NCI-H2107 treated with DMSO at 0.1 percent for 48 hours (cell line): ENCODE results near the gene CCDC33.

Experiments
- DNase-seq: peaks from one replicate; lab custom pipeline; 2025; ENCODE audit not compliant: unreplicated experiment; lab: John Stamatoyannopoulos, UW

The CCDC33 gene

DNA sequence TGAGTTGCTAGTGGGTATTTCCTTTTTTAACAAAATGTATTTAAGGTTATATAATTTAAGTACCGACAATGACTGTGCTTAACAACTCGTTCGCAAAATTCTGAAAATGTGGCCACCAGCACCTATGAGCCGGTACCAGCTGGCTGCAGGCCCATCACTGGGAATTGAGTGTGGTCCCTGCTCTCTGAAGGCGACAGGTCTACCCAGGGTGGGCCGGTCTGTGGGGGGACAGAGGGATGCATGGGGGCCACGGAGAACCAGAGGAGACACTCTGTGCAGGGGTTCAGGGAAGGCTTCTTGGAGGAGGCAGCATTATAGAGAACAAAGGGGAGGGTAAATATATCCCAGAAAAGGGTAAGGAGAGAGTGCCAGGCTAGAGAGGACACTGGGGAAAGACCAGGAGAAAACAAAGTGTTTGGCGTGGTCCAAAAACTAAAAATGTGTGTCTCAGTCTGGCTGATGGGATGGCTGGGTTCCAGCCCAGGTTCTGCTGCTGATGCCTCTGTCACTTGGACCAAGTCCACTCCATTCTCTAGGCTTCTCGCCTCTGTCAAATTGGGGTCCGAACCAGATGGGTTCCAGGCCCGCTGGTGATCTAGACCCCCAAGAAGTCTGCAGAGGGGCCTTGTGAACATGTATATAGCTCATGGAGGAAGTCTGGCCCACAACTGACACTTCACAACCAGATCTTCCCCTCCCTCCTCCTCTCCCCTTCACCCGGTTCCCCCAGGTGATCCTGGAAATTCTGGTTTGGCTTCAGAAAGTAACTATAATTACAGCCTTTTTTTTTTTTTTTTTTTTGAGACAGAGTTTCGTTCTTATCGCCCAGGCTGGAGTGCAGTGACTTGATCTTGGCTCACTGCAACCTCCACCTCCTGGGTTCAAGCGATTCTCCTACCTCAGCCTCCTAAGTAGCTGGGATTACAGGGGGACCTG, 142.0 kb downstream of the CCDC33 start:
- DNase-seq, result no peak

DNA sequence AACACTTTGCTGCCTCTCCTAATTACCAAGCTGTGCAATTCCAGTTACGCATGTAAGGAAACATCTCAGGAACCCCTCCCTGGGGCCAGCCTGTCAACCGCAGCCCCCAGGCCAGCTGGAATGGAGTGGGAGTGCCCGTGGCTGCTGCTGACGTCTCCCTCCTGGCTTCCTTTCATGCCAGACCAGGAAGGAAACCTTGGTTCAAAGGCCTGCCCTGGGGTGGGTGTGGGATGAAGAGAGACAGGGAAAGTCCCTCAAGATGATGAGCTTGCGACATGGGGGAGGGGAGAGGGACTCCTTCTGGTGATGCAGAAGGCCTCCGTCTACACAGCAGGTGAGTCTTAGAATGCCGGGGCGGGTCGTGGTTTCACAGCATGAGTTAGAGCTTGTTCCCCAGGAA, 142.7 kb downstream of the CCDC33 start:
- DNase-seq, result no peak

DNA sequence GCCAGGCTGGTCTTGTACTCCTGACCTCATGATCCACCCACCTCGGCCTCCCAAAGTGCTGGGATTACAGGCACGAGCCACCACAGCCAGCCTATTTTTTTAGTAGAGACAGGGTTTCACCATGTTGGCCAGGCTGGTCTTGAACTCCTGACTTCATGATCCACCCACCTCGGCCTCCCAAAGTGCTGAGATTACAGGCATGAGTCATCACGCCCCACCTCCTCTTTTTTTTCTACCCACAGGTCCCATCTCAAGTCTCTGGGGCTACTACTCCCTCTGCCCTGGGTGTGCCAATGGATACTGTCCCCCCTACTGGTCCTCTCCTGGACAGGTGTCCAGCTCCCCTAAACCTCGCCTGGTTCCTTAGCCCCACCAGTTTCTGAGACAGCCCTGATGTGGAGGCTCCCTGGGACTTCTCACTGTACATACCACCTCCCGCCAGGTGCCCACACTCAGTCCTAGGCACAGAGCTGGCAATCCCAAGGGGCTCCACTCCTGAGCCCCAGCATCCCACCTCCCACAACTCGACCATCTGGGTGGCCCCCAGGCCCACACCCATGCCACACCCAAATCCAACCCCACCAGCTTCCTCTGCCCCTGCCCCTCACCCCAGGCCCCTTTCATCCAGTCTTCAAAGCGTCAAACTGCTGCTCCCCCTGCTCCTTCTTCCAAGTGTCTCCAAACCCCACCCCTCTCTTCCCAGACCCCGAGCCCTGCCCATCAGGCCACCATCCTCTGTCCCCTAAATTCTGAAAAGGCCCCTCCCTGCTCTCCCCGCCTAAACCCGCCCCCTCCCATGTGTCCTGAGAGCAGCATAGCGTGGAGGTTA, 144.4 kb downstream of the CCDC33 start:
- DNase-seq, result no peak

DNA sequence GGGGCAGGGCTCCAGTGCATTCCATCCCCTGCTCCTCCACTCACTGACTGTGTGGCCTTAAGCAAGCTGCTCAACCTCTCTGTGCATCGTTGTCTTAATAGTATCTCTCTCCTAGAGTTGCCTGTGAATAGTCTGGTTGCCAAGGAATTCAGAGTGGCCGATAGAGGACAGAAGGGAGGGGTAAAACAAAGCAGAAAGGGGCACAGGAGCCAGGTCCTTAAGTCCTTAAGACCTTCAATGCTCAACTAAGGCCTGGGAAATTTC, 145.0 kb downstream of the CCDC33 start:
- DNase-seq, result no peak

DNA sequence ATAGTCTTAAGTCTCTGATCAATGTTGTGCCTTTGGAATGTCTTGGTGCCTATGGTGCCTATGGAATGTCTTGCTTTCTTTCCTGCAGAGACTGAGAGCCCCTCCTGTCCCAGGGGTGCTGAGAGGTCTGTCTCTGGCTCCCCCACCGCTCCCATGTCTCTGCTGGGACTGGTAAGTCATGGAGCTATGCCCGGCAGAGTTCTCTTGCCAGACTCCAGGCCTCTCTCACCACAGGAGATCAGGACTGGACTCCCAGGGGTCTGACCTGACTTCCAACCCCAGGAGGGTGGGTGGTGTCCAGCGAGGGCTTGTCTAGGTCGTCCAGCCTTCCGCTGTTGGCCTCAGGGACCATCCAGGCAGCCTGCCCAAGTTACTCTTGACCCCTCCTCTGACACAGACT, 145.4 kb downstream of the CCDC33 start:
- DNase-seq, result no peak

DNA sequence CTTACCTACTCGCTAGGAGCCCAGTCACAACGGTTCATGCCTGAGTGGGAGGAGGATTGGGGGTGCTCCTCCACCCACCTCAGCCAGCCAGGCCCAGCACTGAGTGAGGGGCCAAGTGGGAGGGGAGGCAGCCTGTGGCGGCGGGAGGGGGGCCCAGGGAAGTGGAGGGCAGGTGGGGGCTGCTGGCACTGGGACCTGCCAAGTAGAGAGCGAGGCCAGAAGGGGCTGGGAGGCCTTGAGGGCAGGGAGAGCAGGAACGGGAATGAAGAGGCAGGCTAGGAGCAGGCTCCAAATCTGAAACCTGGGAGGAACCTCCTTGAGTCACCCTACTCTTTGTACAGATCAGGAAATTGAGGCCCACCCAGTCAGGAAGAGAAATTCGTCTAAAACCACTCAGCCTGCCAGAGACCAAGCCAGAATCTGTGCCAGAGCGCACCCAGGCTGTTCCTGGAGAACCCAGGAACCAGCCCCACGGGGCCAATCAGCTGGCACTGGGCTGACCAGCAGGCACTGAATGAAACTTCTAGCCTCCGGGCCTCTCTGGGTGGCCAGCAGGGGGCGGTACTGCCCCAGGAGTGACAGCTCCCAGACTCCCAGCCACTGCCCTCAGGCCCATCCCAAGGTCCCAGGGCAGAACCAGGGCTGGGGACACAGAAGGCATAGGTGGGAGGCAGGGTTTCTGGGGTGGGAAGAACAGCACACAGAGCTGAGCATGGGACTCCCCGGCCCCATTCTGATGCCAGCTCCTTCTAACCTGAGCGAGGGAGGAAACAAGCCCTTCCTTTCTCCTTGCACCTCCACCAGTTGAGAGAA, 146.1 kb downstream of the CCDC33 start:
- DNase-seq, result peak; percentile 25

DNA sequence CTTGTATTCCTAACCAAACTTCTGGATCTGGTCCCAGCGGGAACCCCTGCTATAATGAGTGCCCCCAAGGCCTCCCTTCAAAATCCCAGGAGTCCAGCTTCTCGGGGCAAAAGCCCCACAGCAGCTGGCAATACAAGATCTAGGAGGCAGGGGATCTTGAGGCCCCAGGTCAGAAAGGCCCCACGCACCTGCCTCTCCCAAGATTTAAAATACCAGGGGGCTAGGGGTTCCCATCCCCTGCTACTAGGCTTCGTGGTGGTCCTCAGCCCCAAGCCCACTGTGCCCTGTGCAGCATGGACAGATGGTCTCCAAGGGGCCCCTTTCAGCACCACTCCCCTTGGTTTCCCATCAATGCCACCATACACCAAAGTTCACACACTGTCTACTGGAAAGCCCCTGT, 147.2 kb downstream of the CCDC33 start:
- DNase-seq, result no peak

DNA sequence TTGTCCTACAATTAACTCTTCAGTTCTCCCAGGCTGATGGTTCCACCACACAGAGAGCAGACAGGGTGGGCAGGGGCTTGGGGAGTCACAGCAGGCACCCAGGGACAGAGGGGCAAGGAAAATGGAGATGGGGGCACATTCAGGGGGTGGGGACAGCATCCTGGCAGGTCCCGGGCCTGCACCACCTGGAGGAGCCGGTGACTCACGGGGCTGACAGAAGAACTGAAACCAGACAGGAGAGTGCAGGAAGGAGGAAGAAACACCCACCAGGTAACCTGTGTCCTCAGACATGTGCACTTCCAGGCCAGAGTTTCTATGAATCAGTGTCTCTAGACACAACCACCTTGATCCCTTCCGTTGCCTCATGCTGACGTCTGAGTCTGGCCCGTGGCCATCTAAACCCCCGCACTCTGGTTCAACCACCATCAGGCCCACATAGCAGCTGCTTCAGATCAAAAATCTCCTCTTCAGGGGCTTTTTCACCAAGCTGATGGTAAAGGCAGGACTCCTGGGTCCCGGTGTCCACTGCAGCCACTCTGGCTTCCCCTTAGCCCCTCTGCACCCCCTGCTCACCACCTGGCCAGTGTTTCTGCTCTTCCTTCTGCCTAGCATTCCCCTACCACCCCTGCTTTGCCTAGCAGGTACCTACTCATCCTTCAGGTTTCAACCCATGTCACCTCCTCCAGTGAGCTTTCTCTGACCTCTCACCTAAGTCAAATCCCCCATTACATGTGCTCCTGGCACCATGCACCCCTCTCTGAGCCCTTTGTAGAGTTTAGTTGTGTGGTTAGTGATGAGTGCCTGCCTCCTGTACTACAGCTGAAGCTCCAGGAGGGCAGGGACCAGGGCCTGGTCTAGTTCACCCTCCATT, 147.8 kb downstream of the CCDC33 start:
- no peak for DNase-seq

DNA sequence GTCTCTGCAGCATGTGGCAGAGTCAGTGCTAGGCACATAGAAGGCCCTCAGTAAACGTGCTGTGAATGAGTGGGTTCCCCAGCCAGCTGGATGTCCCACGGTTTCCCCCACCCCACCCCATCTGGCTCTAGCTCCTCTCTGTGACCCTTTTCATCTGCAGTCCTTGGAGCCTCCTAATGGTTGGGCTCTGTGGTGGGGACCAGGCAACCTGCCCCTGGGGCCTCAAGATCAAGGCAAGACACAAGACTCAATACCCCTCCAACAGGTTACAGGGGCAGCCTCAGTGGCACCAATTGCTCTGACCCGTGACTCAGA, 148.4 kb downstream of the CCDC33 start:
- no peak for DNase-seq

DNA sequence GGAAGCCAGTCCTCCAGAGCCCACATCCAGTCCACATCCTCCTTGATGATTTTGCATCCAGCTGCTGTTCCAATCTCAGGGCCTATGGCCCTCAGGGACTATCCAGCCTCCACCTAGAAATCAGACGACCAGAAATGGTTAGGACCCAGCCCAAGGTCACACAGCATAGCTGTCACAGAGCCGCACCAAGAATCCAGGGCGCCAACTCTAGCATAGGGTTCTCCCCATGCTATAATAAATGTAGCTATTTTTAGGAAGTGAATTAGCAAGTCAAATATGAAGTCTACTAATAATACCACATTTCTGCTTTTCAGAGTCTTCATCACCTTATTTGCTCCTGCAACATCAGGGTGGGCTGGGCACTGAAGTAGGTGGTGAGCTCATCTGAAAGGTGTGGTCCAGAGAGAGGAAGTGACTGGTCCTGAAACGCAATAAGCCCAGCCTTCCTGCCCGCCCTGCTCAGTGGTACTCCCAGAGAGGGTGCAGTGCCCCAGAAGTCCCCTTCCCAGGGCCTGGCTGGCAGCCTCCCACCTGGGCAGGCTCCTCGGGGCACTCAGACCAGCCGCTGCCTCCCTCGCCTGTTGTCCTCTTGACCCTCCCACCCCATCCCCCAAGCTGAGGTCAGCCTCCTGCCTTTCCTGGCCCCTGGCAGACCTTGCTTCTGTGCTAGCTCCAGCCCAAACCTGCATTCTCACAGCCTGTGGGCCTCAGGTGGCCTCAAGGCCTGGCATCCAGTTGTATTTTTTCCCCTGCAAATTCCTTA, 148.9 kb downstream of the CCDC33 start:
- DNase-seq, result no peak

DNA sequence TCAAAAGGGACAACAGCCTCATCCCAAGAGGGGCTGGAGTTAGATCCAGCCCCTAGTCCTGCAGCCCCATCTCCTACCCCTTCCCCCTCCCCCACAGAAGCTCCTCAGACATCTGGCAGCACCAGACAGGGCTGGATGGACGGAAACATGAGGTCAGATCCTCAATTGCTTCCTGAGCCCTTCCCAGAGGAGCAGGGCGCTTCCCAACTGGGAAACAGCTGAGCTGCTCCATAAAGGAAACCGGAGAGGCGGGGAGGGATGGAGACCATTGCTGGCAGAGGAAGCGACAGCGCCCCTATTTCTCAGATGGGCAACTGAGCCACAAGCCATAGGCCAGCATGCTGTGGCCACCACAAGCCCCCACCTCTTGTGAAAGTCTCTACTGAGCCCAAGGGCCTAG, 149.6 kb downstream of the CCDC33 start:
- no peak for DNase-seq
